NOMO-1 (cell line): ENCODE results near the gene UGGT1.

Experiments used
- DNase-seq, 2 experiments: peaks; one replicate each; lab custom pipeline; 2025; ENCODE audit not compliant: unreplicated experiment in 2 of 2; lab: John Stamatoyannopoulos, UW

The UGGT1 gene

DNA sequence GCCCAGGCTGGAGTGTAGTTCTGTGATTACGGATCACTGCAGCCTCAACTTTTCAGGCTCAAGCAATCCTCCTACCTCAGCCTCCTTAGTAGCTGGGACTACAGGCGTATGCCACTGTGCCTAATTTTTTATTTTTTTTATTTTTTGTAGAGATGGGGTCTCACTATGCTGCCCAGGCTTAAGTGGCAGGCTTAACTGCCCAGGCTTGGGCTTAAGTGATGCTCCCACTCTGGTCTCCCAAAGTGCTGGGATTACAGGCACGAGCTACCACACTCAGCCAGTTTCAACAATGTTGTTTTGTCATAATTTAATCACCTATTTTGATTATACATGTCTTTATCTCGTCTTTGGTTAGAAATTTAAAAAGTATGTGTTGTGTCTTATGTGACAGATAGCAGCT is 18.2 kb downstream of the UGGT1 start:
- no peak for DNase-seq

DNA sequence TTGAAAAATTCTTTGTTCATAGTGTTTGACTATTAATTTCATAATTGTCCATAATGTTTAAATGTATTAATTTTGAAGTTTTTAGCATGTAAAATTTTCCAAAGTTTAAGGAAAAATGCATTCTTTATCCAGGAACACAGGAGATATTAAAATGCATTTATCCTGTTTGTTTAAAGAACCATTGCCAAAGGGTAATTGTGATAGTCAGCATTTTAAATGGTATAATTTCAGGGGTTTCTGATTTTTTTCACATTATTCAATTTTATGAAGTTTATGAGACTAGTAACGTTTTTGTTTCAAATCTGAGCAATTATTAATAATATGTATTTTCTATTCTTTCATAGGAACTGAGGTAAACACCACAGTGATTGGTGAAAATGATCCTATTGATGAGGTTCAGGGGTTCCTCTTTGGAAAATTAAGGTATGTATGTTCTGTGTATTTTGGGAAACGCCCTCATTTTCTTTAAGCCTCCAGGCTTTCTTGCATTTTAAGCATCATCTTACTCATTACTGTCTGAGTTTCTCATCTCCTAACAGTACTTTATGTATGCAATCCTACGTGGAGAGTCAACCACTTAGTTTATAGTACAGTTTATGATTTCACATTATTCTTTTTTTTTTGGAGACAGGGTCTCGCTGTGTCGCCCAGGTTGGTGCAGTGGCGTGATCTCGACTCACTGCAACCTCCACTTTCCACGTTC is 25.1 kb downstream of the UGGT1 start:
- DNase-seq: no peak

- DNase-seq: no peak
Measured at GRCh38 chr2:128134573-128134972, 43.6 kb downstream of the UGGT1 start.

DNA sequence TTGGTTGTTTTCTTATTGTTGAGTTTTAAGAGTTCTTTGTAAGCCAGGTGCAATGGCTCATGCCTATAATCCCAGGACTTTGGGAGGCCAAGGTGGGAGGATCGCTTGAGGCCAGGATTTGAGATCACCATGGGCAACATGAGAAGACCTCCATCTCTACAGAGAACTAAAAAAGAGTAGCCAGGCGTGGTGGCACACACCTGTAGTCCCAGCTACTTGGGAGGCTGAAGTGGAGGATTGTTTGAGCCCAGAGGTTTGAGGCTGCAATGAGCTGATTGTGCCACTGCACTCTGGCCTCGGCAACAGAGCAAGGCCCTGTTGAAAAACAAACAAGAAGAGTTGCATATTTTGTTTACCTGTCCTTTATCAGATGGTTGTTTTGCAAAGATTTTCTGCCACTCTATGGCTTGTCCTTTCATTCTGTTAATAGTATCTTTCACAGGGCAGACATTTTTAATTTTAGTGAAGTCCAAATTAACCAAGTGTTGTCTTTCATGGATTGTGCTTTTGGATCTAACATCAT is 46.2 kb downstream of the UGGT1 start:
- DNase-seq: no peak

DNA sequence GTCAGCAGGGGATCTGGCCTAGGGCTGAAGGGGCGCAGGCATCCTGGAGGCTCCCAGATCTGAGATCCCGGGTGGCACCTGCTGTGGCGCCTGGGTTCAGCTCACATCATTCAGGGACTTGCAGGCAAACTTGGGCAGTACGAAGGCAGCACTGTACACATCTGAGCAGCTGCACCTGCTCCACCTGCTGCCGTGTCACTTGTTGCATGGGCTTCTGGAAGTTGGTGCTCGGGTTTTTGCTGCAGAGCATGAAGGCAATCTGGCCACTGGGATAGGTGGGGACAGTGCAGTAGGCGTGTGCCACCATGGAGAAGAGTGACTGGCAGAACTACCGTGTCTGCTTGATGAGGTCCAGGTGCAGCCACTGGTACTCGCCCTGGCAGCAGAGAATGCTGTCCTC is 48.6 kb downstream of the UGGT1 start:
- no peak for DNase-seq

- no peak for DNase-seq
Measured at GRCh38 chr2:128145651-128146050, 54.7 kb downstream of the UGGT1 start.

GRCh38 chr2:128153786-128154185 is 62.8 kb downstream of the UGGT1 start:
- DNase-seq: no peak

DNA sequence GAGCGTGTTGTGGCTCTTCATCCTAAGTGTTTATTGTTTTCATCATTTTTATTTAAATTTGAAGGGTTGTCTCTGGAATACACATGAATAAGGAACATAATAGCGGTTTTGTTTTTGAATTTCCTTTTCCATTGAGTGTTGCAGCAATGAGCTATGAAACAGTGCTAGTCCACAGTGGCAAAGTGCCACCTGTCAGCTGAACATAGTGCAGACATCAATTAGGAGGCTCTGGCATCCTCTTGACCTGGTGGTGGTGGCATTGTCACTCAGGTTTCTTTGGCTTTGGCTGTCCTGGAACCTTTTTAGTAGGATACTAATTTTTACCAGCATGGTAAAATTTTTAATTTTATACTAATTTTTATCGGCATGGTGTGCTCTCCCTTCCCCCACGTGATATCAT is 63.2 kb downstream of the UGGT1 start:
- DNase-seq: no peak

GRCh38 chr2:128155970-128156369 is 65.0 kb downstream of the UGGT1 start:
- no peak for DNase-seq

- DNase-seq: no peak
Measured at GRCh38 chr2:128156812-128157211, 65.8 kb downstream of the UGGT1 start.

- no peak for DNase-seq
Measured at GRCh38 chr2:128157644-128158043, 66.6 kb downstream of the UGGT1 start.

- no peak for DNase-seq
Measured at GRCh38 chr2:128158176-128158575, 67.2 kb downstream of the UGGT1 start.

- DNase-seq: no peak
Measured at GRCh38 chr2:128159437-128159836, 68.4 kb downstream of the UGGT1 start.

DNA sequence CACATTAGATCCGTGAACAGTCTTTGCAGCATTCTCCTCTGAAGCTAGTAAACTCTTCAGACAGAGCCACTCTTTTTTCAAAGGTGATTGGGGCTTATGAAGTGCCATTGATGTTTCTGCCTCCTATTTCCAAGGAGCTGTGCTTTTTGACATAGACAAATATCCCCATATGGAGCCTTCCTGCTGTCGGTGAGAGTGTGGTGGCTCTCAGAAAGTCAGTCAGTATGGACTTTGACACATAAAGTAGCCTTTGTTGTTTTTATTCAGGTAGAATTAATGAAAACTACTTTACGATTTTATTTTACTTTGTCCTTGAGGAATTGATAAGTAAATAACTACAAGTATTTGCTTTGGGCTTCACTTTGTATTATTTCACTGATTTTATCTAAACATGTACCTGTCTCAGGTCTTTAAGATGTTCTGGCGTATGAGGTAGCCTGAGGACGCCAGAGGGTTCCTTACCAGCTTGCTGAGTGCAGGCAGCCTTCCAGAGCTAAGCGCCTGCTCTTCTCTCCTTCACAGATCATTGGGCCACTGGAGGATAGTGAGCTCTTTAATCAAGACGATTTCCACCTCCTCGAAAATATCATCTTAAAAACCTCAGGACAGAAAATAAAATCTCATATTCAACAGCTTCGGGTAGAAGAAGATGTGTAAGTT is 69.7 kb downstream of the UGGT1 start:
- DNase-seq: no peak

DNA sequence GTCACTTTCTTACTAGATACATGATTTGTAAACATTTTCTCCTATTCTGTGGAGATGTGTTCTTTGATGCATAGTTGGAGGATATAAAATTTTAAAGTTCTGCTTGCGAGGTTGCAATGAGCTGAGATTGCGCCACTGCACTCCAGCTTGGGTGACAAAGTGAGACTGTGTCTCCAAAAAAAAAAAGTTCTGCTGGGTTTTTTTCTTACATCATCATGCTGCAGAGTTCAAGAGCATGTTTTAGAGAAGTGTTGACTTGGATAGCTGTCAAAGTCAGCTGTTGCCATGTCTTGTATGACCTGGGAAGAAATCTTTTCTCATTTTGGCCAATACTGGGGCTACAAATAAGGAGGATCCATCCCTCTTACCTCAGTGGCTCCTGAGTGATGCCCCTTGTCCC is 71.3 kb downstream of the UGGT1 start:
- peak in 1 of 2 experiments; percentile 55 for DNase-seq

GRCh38 chr2:128164311-128164710 is 73.3 kb downstream of the UGGT1 start:
- DNase-seq: no peak

- DNase-seq: peak; percentile 2 to 20
Measured at GRCh38 chr2:128166746-128167353, 75.8 kb downstream of the UGGT1 start.

DNA sequence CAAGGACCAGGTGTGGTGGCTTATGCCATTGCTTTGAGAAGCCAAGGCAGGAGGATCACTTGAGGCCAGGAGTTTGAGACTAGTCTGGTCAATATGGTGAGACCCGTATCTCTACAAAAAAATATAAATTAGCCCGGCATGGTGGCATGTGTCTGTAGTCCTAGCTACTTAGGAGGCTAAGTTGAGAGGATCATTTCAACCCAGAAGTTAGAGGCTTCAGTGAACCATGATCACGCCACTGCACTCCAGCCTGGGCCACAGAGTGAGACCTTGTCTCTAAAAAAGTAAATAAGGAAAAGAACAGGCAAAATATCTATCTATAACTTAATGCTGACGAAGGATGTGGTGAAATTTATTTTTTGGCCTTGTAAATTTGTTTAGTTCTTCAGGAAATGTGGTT is 78.1 kb downstream of the UGGT1 start:
- no peak for DNase-seq

DNA sequence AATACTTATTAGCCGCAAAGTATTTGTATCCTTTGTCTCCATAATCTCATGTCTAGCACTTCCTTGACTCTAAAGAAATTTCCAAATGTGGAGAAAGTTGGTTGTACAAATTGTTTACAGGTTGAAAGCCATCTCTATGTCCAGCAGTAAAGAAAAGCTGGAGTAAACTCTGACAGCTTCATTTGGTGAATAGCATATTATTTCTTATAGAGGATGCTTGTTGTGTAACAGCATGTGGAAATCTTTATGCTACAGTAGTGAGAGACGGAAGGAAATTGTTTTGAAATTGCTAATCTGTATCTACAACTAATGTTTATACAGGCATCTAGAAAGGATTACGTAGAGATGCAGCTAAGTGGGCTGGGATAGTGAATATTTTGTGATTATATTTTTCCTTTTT is 78.5 kb downstream of the UGGT1 start:
- DNase-seq: peak; percentile 13 to 84

DNA sequence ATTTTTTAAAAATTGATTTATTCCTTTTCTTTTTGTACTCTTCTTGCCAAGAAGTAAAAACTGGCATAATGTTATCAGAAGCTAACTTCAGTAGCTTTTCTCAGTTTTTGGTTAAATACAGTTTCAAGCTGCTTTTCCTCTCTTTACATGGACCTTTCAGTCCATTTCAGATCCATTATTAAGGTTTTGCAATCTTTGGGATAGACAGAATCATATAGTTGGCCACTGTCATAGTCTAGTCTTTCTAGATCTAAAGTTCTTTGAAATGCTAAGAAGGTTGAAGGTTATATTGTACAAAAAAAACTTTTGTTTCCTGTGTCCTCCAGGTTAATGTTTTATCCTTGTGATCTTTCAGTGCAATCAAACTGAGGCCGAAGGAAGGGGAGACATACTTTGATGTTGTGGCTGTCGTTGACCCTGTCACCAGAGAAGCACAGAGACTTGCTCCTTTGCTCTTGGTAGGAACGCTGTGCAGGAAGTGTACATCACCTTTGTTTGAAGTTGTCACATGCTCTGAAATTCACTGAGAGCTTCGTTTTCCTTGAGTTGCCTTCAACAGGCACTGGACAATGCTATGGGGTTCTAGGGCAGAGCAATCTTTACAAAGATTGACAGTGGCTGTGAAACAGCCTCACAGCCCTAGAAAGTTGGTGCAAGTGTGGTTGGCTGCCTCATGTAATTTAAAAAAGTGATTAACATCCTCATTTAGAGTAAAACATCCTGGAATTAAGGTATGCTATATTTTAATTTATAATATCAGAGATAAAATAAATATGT is 79.1 kb downstream of the UGGT1 start:
- no peak for DNase-seq

DNA sequence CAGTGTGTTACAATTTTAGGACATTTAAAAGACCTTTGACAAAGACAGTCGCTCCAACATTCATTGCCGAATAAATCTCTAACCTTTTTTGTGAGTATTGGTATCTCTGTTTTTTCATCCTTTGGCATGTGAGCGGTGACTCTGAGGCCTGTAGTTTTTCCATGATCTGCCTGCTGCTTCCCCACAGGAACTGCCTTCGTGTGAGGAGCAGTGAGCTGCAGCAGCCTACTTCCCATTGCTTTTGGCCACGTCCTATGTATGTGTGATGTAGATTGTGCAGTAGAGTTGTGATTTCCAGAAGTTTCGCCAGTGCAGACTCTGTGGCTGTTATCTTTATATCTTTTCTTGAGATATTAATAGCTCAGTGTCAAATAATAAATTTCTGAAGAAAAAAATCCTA is 79.8 kb downstream of the UGGT1 start:
- DNase-seq: no peak
